Activated T-helper 17 cell treated with anti-CD3 and anti-CD28 coated beads, Interleukin-2, amount 50 U/mL, for 72 hours (primary cell): ENCODE measurements around the gene DCP1B. TPM values are rescaled to one million over a fixed set of nuclear protein-coding genes. Genes with fewer than 3 reads are reported as not detected.

Experiments used
- ATAC-seq: fragments of 150-1000 bp; cut with Tn5 transposase; replicated peaks from 2 replicates; pipeline ENCODE4 v1.10.0; 2021; ENCODE audit warnings: mild to moderate bottlenecking, moderate library complexity
- H3K27ac Mint-ChIP-seq: one replicate; pipeline ENCODE4 v1.8.0; 2022; ENCODE audit warnings: mixed read lengths
- H3K27me3 Mint-ChIP-seq: one replicate; pipeline ENCODE4 v1.8.0; 2022; ENCODE audit warnings: mixed read lengths
- H3K36me3 Mint-ChIP-seq: one replicate; pipeline ENCODE4 v1.8.0; 2022; ENCODE audit warnings: low read depth, mild to moderate bottlenecking, mixed read lengths
- H3K4me1 Mint-ChIP-seq: one replicate; pipeline ENCODE4 v1.8.0; 2022; ENCODE audit warnings: mixed read lengths
- H3K4me3 Mint-ChIP-seq: one replicate; pipeline ENCODE4 v1.8.0; 2022; ENCODE audit warnings: mild to moderate bottlenecking, mixed read lengths
- H3K9me3 Mint-ChIP-seq: one replicate; pipeline ENCODE4 v1.8.0; 2022; ENCODE audit warnings: mixed read lengths
- total RNA-seq, 2 donors: library from RNA; stranded (reverse); gene quantifications; one replicate each; pipeline ENCODE4 v1.2.3, GENCODE V29; 2022

DCP1B gene
- total RNA-seq, 2 donors from 2014 or later: 16.9 to 19.7 TPM

DNA sequence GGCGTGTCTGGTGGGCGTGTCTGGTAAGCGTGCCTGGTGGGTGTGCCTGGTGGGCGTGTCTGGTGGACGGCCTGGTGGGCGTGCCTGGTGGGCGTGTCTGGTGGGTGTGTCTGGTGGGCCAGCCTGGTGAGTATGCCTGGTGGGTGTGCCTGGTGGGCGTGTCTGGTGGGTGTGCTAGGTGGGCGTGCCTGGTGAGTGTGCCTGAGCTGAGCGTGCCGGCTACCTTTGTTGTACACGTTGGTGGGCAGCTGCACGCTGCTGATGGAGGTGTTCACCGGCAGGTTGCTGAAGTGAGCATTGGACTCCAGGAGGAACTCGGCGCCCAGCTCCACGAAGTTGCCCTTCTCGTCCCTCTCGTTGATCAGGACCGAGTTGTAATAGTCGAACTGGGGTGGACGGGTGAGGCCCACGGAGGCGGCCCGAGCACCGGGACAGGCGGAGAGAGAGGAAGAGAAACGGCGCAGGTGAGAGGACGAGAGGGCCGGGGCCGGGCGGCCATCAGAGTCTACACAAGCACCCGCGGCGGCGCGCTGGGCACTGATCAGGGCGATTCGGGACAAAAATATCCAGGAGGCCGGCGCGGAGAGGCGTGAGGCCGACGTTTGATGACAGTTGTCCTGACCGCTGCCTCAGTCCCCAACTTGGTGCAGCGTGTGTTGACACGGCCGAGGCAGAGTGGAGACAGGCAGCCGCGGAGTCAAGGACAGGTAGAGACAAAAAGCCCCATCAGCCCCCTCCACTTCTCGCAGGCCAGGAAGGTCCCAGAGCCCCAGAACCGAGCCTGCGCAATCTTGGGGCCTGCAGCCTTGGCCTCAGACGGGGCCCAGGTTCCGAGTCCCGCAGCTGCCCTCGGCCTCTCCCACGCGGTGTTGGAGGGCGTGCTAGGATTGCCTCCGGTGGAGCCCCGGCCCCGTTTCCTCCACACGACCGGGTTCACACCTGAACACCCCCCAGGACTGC is 96.3 kb downstream of the DCP1B start:
- H3K9me3 Mint-ChIP-seq: peaks cover 9% of the 10 kb centered on the region
- no peak for ATAC-seq
- no peaks in the 10 kb centered on the region for H3K4me1 Mint-ChIP-seq
- H3K4me3 Mint-ChIP-seq: peak overlapping the region; percentile 51
- H3K36me3 Mint-ChIP-seq: no peaks in the 10 kb centered on the region
- no peak overlapping the region for H3K27ac Mint-ChIP-seq
- peaks cover 3% of the 10 kb centered on the region for H3K27me3 Mint-ChIP-seq

DNA sequence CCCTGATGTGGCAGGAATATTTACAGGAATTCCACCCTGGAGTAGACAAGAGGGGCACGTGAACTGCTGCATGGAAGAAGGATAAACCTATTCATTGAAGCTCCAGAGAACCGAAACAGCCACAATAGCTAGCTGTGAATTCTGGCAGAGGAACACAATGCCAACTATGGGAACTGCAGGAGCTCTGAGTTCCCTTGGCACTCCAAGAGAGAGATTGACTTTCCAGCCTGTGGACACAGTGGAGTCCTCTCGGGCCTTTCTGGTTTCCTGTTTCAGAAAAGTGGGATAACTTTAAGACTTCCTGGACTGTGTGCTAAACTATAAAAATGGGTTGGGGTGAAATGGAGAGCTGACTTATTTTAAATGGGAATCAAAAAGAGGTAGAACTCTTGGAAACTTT is 97.7 kb downstream of the DCP1B start:
- H3K27ac Mint-ChIP-seq: no peak overlapping the region
- H3K36me3 Mint-ChIP-seq: no peaks in the 10 kb centered on the region
- no peak overlapping the region for H3K4me3 Mint-ChIP-seq
- no peak for ATAC-seq
- H3K4me1 Mint-ChIP-seq: no peaks in the 10 kb centered on the region
- peaks cover 5% of the 10 kb centered on the region for H3K27me3 Mint-ChIP-seq
- peaks cover 14% of the 10 kb centered on the region for H3K9me3 Mint-ChIP-seq

DNA sequence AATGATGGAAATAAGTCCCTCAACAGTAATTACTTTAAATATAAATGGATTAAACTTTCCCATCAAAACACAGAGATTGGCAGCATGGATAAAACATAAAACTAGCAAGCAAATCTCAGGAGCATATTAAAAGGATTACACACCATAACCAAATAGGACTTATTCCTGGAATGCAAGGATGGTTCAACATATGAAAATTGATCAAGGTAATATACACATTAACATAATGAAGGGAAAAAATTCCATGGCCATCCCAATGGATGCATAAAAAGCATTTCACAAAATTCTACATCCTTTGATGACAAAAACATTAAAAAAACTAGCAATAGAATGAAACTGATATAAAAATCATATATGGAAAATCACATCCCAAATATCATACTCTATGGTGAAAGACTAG is 99.4 kb downstream of the DCP1B start:
- no peak overlapping the region for H3K4me3 Mint-ChIP-seq
- H3K27ac Mint-ChIP-seq: no peak overlapping the region
- peaks cover 14% of the 10 kb centered on the region for H3K9me3 Mint-ChIP-seq
- ATAC-seq: no peak
- no peaks in the 10 kb centered on the region for H3K36me3 Mint-ChIP-seq
- no peaks in the 10 kb centered on the region for H3K4me1 Mint-ChIP-seq
- H3K27me3 Mint-ChIP-seq: peaks cover 3% of the 10 kb centered on the region

DNA sequence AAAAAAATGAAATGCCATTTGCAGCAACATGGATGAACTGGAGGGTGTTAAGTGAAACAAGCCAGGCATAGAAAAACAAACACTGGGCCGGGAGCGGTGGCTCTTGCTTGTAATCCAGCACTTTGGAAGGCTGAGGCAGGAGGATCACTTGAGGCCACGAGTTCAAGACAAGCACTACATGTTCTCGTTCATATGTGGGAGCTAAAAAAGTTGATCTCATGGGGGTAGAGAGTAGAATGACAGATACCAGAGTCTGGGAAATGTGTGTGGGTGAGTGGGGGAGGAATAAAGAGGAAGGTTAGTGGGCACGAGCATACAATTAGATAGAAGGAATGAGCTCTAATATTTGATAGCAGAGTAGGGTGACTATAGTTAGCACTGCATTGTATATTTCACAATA is 107.3 kb downstream of the DCP1B start:
- H3K27ac Mint-ChIP-seq: no peak overlapping the region
- peaks cover 10% of the 10 kb centered on the region for H3K9me3 Mint-ChIP-seq
- peaks cover 39% of the 10 kb centered on the region for H3K27me3 Mint-ChIP-seq
- no peaks in the 10 kb centered on the region for H3K4me1 Mint-ChIP-seq
- H3K4me3 Mint-ChIP-seq: no peak overlapping the region
- ATAC-seq: no peak
- H3K36me3 Mint-ChIP-seq: no peaks in the 10 kb centered on the region

Other genes starting within 250 kb of the DCP1B start
- gene LRTM2, start 183.9 kb downstream of the DCP1B start, total RNA-seq: not detected
- 10 to 100 TPM; 13.7 to 23.0 TPM for gene CACNA2D4, start 85.8 kb downstream of the DCP1B start, total RNA-seq
- gene CACNA1C, start 48.5 kb upstream of the DCP1B start, total RNA-seq: under 1 TPM; 0.04 to 0.21 TPM